ENCODE data around the gene DUSP5. TPM values are rescaled to one million over a fixed set of nuclear protein-coding genes. Genes with fewer than 3 reads are reported as not detected.

Gene DUSP5
- total RNA-seq, 1 experiment from 2014 or later: 137 TPM

- Histone ChIP-seq H3K4me2 (ENCODE audit: low read length) (peak overlapping the region; percentile 63; the same call in 1 of the 2 replicates), H3K4me3 (replicated peaks in 1 of 2; ENCODE audit: low read depth in 1 of 2, low read length in 2 of 2) (no peak overlapping the region), H2AFZ (ENCODE audit: low read depth, low read length, poor library complexity, severe bottlenecking) (no peak overlapping the region), H3K9ac (ENCODE audit: low read length) (no peak overlapping the region), H3K79me2 (ENCODE audit: insufficient read depth, low read length) (peaks cover 36% of the 10 kb centered on the region), H3K36me3 (ENCODE audit: control insufficient read depth in 1 of 2, insufficient read depth in 2 of 2, low read length in 2 of 2) (no peaks in the 10 kb centered on the region), H3K27me3 (ENCODE audit: insufficient read depth, low read length) (no peaks in the 10 kb centered on the region), H3K4me1 (ENCODE audit: control insufficient read depth in 1 of 2, insufficient read depth in 2 of 2, low read length in 2 of 2) (peaks cover 55 to 70% of the 10 kb centered on the region in 2 experiments), H3K27ac (ENCODE audit: low read depth, low read length) (no peak overlapping the region), H3K9me2 (ENCODE audit: insufficient read depth) (no peaks in the 10 kb centered on the region), H3K9me3 (ENCODE audit: control insufficient read depth in 1 of 2, insufficient read depth in 1 of 2, low read depth in 1 of 2, low read length in 2 of 2) (no peaks in the 10 kb centered on the region), H4K20me1 (ENCODE audit: insufficient read depth) (no peaks in the 10 kb centered on the region)
- ATAC-seq (no peak), DNase-seq (ENCODE audit: low read depth, low spot score) (no peak)
- POLR2A ChIA-PET: interaction anchor here (0.6 to 0.9 kb wide), 2 partner anchors 10 to 41 kb away, joined by 3 to 4 read pairs; no protein-coding TSS in a partner anchor
- intact Hi-C loops (cut with micrococcal nuclease): no loop called here
- TF ChIP-seq CTCF (IDR thresholded peaks at IDR 0.05 in 2 of 3, conservative IDR thresholded peaks at IDR 0.05 in 1 of 3; ENCODE audit: borderline replicate concordance in 1 of 3, insufficient read depth in 1 of 3, low read depth in 2 of 3, low read length in 2 of 3) (no peak), CEBPB (IDR thresholded peaks at IDR 0.05; ENCODE audit: low read depth) (no peak), RAD21 (IDR thresholded peaks at IDR 0.05; ENCODE audit: low read depth) (no peak)
- no TSS peak for BruUV-seq (replicated peaks)
- RAD21 ChIA-PET (ENCODE audit: low non-redundant PET in 1 of 2, low total read pairs in 2 of 2, uncharacterized antibody in 2 of 2, unreplicated experiment in 2 of 2): no interaction called here
- CTCF ChIA-PET: no interaction called here
These were observed 26.6 kb downstream of the DUSP5 start for GRCh38 chr10:110524179-110524858.

- no peak overlapping the region for H3K9ac ChIP-seq (ENCODE audit: low read length)
- H3K9me3 ChIP-seq (ENCODE audit: control insufficient read depth in 1 of 2, insufficient read depth in 1 of 2, low read depth in 1 of 2, low read length in 2 of 2): no peaks in the 10 kb centered on the region
- no peaks in the 10 kb centered on the region for H3K27me3 ChIP-seq (ENCODE audit: insufficient read depth, low read length)
- intact Hi-C loops (cut with micrococcal nuclease): no loop called here
- no peaks in the 10 kb centered on the region for H3K36me3 ChIP-seq (ENCODE audit: control insufficient read depth in 1 of 2, insufficient read depth in 2 of 2, low read length in 2 of 2)
- H3K27ac ChIP-seq (ENCODE audit: low read depth, low read length): no peak overlapping the region
- no peak overlapping the region for H2AFZ ChIP-seq (ENCODE audit: low read depth, low read length, poor library complexity, severe bottlenecking)
- POLR2A ChIA-PET: no interaction called here
- peaks cover 61 to 76% of the 10 kb centered on the region in 2 experiments for H3K4me1 ChIP-seq (ENCODE audit: control insufficient read depth in 1 of 2, insufficient read depth in 2 of 2, low read length in 2 of 2)
- RAD21 ChIA-PET (ENCODE audit: low non-redundant PET in 1 of 2, low total read pairs in 2 of 2, uncharacterized antibody in 2 of 2, unreplicated experiment in 2 of 2): no interaction called here
- no TSS peak for BruUV-seq (replicated peaks)
- peaks cover 41% of the 10 kb centered on the region for H3K79me2 ChIP-seq (ENCODE audit: insufficient read depth, low read length)
- H3K9me2 ChIP-seq (ENCODE audit: insufficient read depth): no peaks in the 10 kb centered on the region
- DNase-seq (ENCODE audit: low read depth, low spot score) (no peak), ATAC-seq (no peak)
- no peaks in the 10 kb centered on the region for H4K20me1 ChIP-seq (ENCODE audit: insufficient read depth)
- peak overlapping the region; percentile 63; the same call in 1 of the 2 replicates for H3K4me2 ChIP-seq (ENCODE audit: low read length)
- no peak overlapping the region for H3K4me3 ChIP-seq (replicated peaks in 1 of 2; ENCODE audit: low read depth in 1 of 2, low read length in 2 of 2)
- CTCF ChIA-PET: no interaction called here
- TF ChIP-seq SP1 (IDR thresholded peaks at IDR 0.05; ENCODE audit: low read depth) (no peak), YY1 (IDR thresholded peaks at IDR 0.05; ENCODE audit: extremely low read depth, insufficient replicate concordance, low read depth, low read length) (no peak), ZNF274 (IDR thresholded peaks at IDR 0.05; ENCODE audit: low read depth, low read length) (no peak), SRF (IDR thresholded peaks at IDR 0.05; ENCODE audit: low read depth) (no peak), ELF1 (IDR thresholded peaks at IDR 0.05; ENCODE audit: borderline replicate concordance, low read depth) (no peak), MAX (IDR thresholded peaks at IDR 0.05) (no peak), ZFX (IDR thresholded peaks at IDR 0.05) (no peak), EZH2 (IDR thresholded peaks at IDR 0.05) (no peak), CEBPB (IDR thresholded peaks at IDR 0.05; ENCODE audit: low read depth) (no peak), ZBTB33 (IDR thresholded peaks at IDR 0.05; ENCODE audit: extremely low read depth, insufficient replicate concordance, low read length) (no peak), SIN3A (IDR thresholded peaks at IDR 0.05; ENCODE audit: low read depth) (no peak), CBX3 (IDR thresholded peaks at IDR 0.05; ENCODE audit: low read depth) (no peak), FOSL1 (IDR thresholded peaks at IDR 0.05; ENCODE audit: low read depth) (no peak), TCF7L2 (IDR thresholded peaks at IDR 0.05; ENCODE audit: borderline replicate concordance, extremely low read depth, insufficient read depth, insufficient read length) (no peak)
These were observed 27.1 kb downstream of the DUSP5 start for GRCh38 chr10:110524859-110525232.

Data from HCT116 (cell line).